OCI-LY7 (cell line): Measurements from ENCODE around the gene MYRIP.

Experiments used
- EZH2phosphoT487 ChIP-seq: fragments of 200-600 bp; sonication (generic); IDR thresholded peaks from 2 replicates; pipeline ENCODE4 v1.6.1; 2018; ENCODE audit warnings: low read depth, borderline replicate concordance, mild to moderate bottlenecking, mixed run types, antibody characterized with exemption, low read length, moderate library complexity, mixed read lengths
- TF ChIP-seq, protein P1 (sequence below): fragments of 200-600 bp; sonication (generic); conservative IDR thresholded peaks from 2 replicates; pipeline ENCODE4 v1.5.1; 2014; ENCODE audit warnings: mild to moderate bottlenecking, antibody characterized with exemption, low read length, moderate library complexity, mixed read lengths

DNA sequence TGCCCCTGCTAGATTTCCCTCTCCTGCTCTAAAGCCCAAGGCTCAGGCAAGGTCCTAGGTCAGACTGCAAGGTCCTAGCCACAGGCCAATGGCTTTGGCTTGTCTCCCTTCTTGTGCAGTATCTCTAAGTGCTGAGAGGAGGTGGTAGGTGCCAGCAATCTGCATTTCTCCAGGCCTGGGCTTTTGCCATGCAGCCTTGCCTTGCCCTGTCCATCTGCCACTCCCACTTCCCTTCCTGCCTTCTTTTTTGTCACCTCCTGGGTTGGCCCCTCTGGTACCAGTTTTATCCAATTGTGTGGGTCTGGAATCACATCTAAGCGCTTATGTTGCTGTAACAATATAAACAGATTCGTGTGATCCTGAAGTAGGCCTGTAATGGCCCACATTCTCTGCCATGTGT is 109.9 kb downstream of the MYRIP start:
- TF ChIP-seq, protein P1, sequence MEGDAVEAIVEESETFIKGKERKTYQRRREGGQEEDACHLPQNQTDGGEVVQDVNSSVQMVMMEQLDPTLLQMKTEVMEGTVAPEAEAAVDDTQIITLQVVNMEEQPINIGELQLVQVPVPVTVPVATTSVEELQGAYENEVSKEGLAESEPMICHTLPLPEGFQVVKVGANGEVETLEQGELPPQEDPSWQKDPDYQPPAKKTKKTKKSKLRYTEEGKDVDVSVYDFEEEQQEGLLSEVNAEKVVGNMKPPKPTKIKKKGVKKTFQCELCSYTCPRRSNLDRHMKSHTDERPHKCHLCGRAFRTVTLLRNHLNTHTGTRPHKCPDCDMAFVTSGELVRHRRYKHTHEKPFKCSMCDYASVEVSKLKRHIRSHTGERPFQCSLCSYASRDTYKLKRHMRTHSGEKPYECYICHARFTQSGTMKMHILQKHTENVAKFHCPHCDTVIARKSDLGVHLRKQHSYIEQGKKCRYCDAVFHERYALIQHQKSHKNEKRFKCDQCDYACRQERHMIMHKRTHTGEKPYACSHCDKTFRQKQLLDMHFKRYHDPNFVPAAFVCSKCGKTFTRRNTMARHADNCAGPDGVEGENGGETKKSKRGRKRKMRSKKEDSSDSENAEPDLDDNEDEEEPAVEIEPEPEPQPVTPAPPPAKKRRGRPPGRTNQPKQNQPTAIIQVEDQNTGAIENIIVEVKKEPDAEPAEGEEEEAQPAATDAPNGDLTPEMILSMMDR = no peak
- no peak for TF ChIP-seq EZH2phosphoT487
